Osteoblast (primary cell): ENCODE results near the gene STRBP. TPM values are rescaled to one million over a fixed set of nuclear protein-coding genes. Genes with fewer than 3 reads are reported as not detected.

Experiments used
- DNase-seq: peaks from one replicate; pipeline ENCODE4 v3.0.0; 2011; ENCODE audit warnings: low spot score, mixed read lengths; ENCODE audit not compliant: insufficient read length; ENCODE audit errors: missing footprints
- H2AFZ ChIP-seq: 2 replicates; pipeline ENCODE4 v1.6.0; 2011; ENCODE audit warnings: mild to moderate bottlenecking, low read length
- H3K27ac ChIP-seq: 2 replicates; pipeline ENCODE4 v1.5.1; 2011; ENCODE audit warnings: mild to moderate bottlenecking, low read depth, low read length, moderate library complexity
- H3K27me3 ChIP-seq: 2 replicates; pipeline ENCODE4 v1.6.0; 2012; ENCODE audit warnings: mild to moderate bottlenecking, control low read depth, inconsistent platforms, low read length, moderate library complexity; ENCODE audit not compliant: insufficient read depth
- H3K36me3 ChIP-seq: 2 replicates; pipeline ENCODE4 v1.5.1; 2011; ENCODE audit warnings: mild to moderate bottlenecking, low read length, control low read depth, moderate library complexity; ENCODE audit not compliant: insufficient read depth
- H3K4me1 ChIP-seq: 2 replicates; pipeline ENCODE4 v1.5.1; 2011; ENCODE audit warnings: mild to moderate bottlenecking, low read length, control low read depth, moderate library complexity; ENCODE audit not compliant: insufficient read depth
- H3K4me2 ChIP-seq: 2 replicates; pipeline ENCODE4 v1.6.0; 2011; ENCODE audit warnings: mild to moderate bottlenecking, low read length; ENCODE audit not compliant: insufficient read depth
- H3K4me3 ChIP-seq: fragments of 200-600 bp; sonication (generic); 3 replicates; pipeline ENCODE4 v1.5.1; 2012; ENCODE audit warnings: mild to moderate bottlenecking, low read length, inconsistent platforms; ENCODE audit not compliant: insufficient read depth
- H3K79me2 ChIP-seq: 2 replicates; pipeline ENCODE4 v1.6.0; 2012; ENCODE audit warnings: mild to moderate bottlenecking, low read length, control low read depth, inconsistent platforms; ENCODE audit not compliant: insufficient read depth
- H3K9me3 ChIP-seq: 2 replicates; pipeline ENCODE4 v1.5.1; 2011; ENCODE audit warnings: low read depth, low read length, control low read depth
- H4K20me1 ChIP-seq: 2 replicates; pipeline ENCODE4 v1.6.0; 2012; ENCODE audit warnings: mild to moderate bottlenecking, low read length, control low read depth; ENCODE audit not compliant: insufficient read depth
- total RNA-seq: library from RNA; depleted of rRNA; stranded (reverse); fragments of >200 nt; gene quantifications from 2 replicates; pipeline ENCODE4 v1.2.3, GENCODE V29; 2012
- TF ChIP-seq, protein P1 (sequence below): IDR thresholded peaks from 2 replicates; pipeline ENCODE4 v1.5.1; 2011; ENCODE audit warnings: mild to moderate bottlenecking, low read depth, low read length, moderate library complexity; ENCODE audit errors: extremely low read depth

Gene STRBP
- total RNA-seq, 1 donor, result 2.9 TPM

DNA sequence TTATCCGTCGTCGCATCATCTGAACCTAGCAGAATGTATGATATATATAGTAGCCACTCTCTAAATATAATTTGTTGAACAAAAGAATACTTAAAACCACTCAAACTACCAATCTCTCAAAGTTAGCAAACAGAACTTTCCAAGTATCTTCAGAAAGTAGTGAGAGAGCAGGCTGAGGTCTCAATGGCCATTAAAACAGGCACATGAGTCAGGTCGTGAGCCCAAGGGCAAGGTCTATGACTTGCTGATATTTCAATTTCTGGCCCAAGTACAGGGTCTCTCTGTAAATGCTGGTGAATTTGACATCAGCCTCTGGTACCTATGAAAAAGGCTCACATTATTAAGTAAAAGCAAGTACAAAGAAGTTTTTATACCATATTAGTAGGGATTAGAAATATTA, 139.8 kb downstream of the STRBP start:
- Histone ChIP-seq H2AFZ (no peak overlapping the region), H3K27me3 (no peaks in the 10 kb centered on the region), H3K4me1 (peaks cover 3% of the 10 kb centered on the region), H4K20me1 (no peaks in the 10 kb centered on the region), H3K4me2 (no peak overlapping the region), H3K4me3 (no peak overlapping the region), H3K27ac (no peak overlapping the region), H3K79me2 (no peaks in the 10 kb centered on the region), H3K9me3 (no peaks in the 10 kb centered on the region), H3K36me3 (no peaks in the 10 kb centered on the region)
- TF ChIP-seq, protein P1, sequence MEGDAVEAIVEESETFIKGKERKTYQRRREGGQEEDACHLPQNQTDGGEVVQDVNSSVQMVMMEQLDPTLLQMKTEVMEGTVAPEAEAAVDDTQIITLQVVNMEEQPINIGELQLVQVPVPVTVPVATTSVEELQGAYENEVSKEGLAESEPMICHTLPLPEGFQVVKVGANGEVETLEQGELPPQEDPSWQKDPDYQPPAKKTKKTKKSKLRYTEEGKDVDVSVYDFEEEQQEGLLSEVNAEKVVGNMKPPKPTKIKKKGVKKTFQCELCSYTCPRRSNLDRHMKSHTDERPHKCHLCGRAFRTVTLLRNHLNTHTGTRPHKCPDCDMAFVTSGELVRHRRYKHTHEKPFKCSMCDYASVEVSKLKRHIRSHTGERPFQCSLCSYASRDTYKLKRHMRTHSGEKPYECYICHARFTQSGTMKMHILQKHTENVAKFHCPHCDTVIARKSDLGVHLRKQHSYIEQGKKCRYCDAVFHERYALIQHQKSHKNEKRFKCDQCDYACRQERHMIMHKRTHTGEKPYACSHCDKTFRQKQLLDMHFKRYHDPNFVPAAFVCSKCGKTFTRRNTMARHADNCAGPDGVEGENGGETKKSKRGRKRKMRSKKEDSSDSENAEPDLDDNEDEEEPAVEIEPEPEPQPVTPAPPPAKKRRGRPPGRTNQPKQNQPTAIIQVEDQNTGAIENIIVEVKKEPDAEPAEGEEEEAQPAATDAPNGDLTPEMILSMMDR, result no peak
- no peak for DNase-seq

DNA sequence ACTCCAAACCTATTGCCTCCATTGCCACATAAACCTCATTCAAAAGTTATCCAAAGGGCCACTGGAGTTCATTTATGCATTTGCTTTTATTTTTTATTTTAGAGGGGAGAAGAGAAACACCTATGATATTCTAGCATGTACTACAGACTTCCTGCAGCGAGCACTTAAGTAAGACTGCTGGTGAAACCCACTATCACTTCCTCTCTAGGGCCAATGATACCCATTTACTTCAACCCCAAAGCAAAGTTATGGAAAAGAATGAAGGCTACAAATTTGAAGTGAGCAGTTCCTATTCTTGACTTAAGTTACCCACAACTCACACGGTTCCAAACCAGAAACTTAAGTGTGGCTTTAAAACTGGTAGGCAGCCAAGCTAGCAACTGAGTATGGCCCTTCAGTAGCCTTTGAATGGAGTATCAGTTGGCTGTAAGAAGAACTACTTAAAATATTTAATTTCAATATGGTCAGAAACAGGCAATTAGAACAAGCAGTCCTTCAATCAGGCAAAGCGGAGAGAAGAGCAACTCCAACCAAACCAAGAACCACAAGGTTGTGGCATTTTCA, 140.8 kb downstream of the STRBP start:
- H4K20me1 ChIP-seq, result no peaks in the 10 kb centered on the region
- no peaks in the 10 kb centered on the region for H3K36me3 ChIP-seq
- H3K79me2 ChIP-seq, result no peaks in the 10 kb centered on the region
- H3K27ac ChIP-seq, result no peak overlapping the region
- TF ChIP-seq, protein P1, result no peak
- DNase-seq, result no peak
- H3K9me3 ChIP-seq, result no peaks in the 10 kb centered on the region
- no peak overlapping the region for H2AFZ ChIP-seq
- H3K27me3 ChIP-seq, result no peaks in the 10 kb centered on the region
- peaks cover 3% of the 10 kb centered on the region for H3K4me1 ChIP-seq
- H3K4me3 ChIP-seq, result no peak overlapping the region
- H3K4me2 ChIP-seq, result no peak overlapping the region

DNA sequence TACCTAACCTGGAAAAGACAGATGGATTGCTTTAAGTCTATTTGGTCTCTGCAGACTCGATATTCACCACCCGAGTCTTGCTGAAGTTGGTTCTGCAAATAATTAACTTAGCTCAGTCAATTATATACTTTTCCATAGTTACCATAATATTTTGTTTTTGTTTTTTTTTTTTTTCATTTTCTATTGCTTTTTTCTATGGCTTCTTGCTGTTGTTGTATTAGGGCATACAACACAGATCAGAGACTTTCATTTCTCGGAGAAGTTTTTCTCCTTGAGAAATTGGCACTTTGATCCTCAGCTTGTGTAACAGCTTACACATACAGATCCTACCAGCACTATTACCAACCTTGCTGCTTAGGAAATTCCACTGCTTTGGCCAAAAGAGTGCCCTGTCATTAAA, 146.9 kb downstream of the STRBP start:
- Histone ChIP-seq H3K79me2 (no peaks in the 10 kb centered on the region), H3K36me3 (no peaks in the 10 kb centered on the region)
- DNase-seq, result no peak

DNA sequence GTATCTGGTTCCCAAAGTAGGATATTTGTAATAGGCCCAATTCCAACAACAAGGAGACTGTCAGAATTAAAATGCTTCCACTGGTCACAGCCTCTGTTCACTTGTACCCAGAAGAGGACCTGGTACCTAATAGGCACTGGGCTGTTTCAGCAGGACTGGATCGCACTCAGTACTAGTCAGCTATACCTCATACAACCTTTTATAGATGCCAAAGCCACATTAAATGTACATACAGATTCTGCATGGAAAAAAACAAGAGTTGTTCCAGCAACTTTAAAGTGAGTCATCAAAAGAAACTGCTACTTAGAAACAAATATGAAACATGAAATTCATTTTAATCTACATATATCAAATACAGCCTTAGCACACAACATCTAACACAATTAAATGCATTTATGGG, 147.4 kb downstream of the STRBP start:
- H3K4me3 ChIP-seq, result no peak overlapping the region
- no peak overlapping the region for H2AFZ ChIP-seq
- no peaks in the 10 kb centered on the region for H3K36me3 ChIP-seq
- H4K20me1 ChIP-seq, result no peaks in the 10 kb centered on the region
- H3K9me3 ChIP-seq, result no peaks in the 10 kb centered on the region
- peaks cover 9% of the 10 kb centered on the region for H3K27me3 ChIP-seq
- no peak for DNase-seq
- TF ChIP-seq, protein P1, result no peak
- H3K79me2 ChIP-seq, result no peaks in the 10 kb centered on the region
- H3K27ac ChIP-seq, result no peak overlapping the region
- H3K4me1 ChIP-seq, result no peaks in the 10 kb centered on the region
- H3K4me2 ChIP-seq, result no peak overlapping the region

More for the DNA sequence above, 146.9 kb downstream of the STRBP start:
- Histone ChIP-seq H3K27ac (no peak overlapping the region), H2AFZ (no peak overlapping the region), H3K27me3 (peaks cover 5% of the 10 kb centered on the region), H3K4me2 (no peak overlapping the region), H3K4me3 (no peak overlapping the region), H4K20me1 (no peaks in the 10 kb centered on the region), H3K4me1 (no peaks in the 10 kb centered on the region), H3K9me3 (no peaks in the 10 kb centered on the region)
- TF ChIP-seq, protein P1, result no peak
